Mucosa of stomach (tissue), 1 donor: ENCODE measurements around the gene SYAP1.
"Not testable (repeated sequence)": the region's sequence is repeated elsewhere in the genome, so short reads cannot be mapped to it uniquely, and the experiment has no call there.

Experiments
- H3K27me3 ChIP-seq: one replicate; pipeline ENCODE4 v1.7.0; 2013; ENCODE audit warnings: mild to moderate bottlenecking, low read length; ENCODE audit not compliant: control insufficient read depth, insufficient read depth
- H3K36me3 ChIP-seq: one replicate; pipeline ENCODE4 v1.7.0; 2013; ENCODE audit warnings: low read length; ENCODE audit not compliant: control insufficient read depth, insufficient read depth
- H3K4me1 ChIP-seq: one replicate; pipeline ENCODE4 v1.7.0; 2013; ENCODE audit warnings: mild to moderate bottlenecking, low read length; ENCODE audit not compliant: control insufficient read depth, insufficient read depth
- H3K4me3 ChIP-seq: one replicate; pipeline ENCODE4 v1.7.0; 2013; ENCODE audit warnings: low read length
- H3K9ac ChIP-seq: one replicate; pipeline ENCODE4 v1.7.0; 2013; ENCODE audit warnings: mild to moderate bottlenecking, low read length, moderate library complexity
- H3K9me3 ChIP-seq: one replicate; pipeline ENCODE4 v1.7.0; 2013; ENCODE audit warnings: mild to moderate bottlenecking, low read length, moderate library complexity; ENCODE audit not compliant: control insufficient read depth
- donor health status: Pancreatic carcinoma.

SYAP1 gene

GRCh38 chrX:16765594-16765993 is 46.2 kb downstream of the SYAP1 start:
- no peaks in the 10 kb centered on the region for H3K4me1 ChIP-seq
- no peaks in the 10 kb centered on the region for H3K9me3 ChIP-seq
- H3K27me3 ChIP-seq = no peaks in the 10 kb centered on the region
- H3K4me3 ChIP-seq = no peak overlapping the region
- H3K9ac ChIP-seq = no peak overlapping the region
- no peaks in the 10 kb centered on the region for H3K36me3 ChIP-seq

GRCh38 chrX:16770970-16771482 is 51.6 kb downstream of the SYAP1 start:
- H3K4me3 ChIP-seq = no peak overlapping the region
- no peaks in the 10 kb centered on the region for H3K4me1 ChIP-seq
- H3K27me3 ChIP-seq = no peaks in the 10 kb centered on the region
- no peaks in the 10 kb centered on the region for H3K36me3 ChIP-seq
- H3K9me3 ChIP-seq = no peaks in the 10 kb centered on the region
- H3K9ac ChIP-seq = no peak overlapping the region

- H3K4me1 ChIP-seq = no peaks in the 10 kb centered on the region
- no peaks in the 10 kb centered on the region for H3K27me3 ChIP-seq
- no peaks in the 10 kb centered on the region for H3K9me3 ChIP-seq
- H3K9ac ChIP-seq = no peak overlapping the region
- no peak overlapping the region for H3K4me3 ChIP-seq
- no peaks in the 10 kb centered on the region for H3K36me3 ChIP-seq
Observed at GRCh38 chrX:16771483-16772398, 52.3 kb downstream of the SYAP1 start.

GRCh38 chrX:16772460-16772859 is 53.0 kb downstream of the SYAP1 start:
- Histone ChIP-seq H3K4me3 (no peak overlapping the region), H3K4me1 (no peaks in the 10 kb centered on the region), H3K9ac (no peak overlapping the region), H3K27me3 (no peaks in the 10 kb centered on the region), H3K9me3 (no peaks in the 10 kb centered on the region), H3K36me3 (no peaks in the 10 kb centered on the region)

- H3K4me3 ChIP-seq = no peak overlapping the region
- H3K9me3 ChIP-seq = no peaks in the 10 kb centered on the region
- no peak overlapping the region for H3K9ac ChIP-seq
- no peaks in the 10 kb centered on the region for H3K4me1 ChIP-seq
- H3K36me3 ChIP-seq = no peaks in the 10 kb centered on the region
- H3K27me3 ChIP-seq = no peaks in the 10 kb centered on the region
Observed at GRCh38 chrX:16774746-16775145, 55.3 kb downstream of the SYAP1 start.

GRCh38 chrX:16778545-16778944 is 59.1 kb downstream of the SYAP1 start:
- H3K9me3 ChIP-seq = no peaks in the 10 kb centered on the region
- no peaks in the 10 kb centered on the region for H3K4me1 ChIP-seq
- no peaks in the 10 kb centered on the region for H3K27me3 ChIP-seq
- no peak overlapping the region for H3K4me3 ChIP-seq
- no peak overlapping the region for H3K9ac ChIP-seq
- no peaks in the 10 kb centered on the region for H3K36me3 ChIP-seq

GRCh38 chrX:16778993-16779392 is 59.6 kb downstream of the SYAP1 start:
- Histone ChIP-seq H3K9ac (no peak overlapping the region), H3K36me3 (no peaks in the 10 kb centered on the region), H3K27me3 (no peaks in the 10 kb centered on the region), H3K9me3 (no peaks in the 10 kb centered on the region), H3K4me3 (no peak overlapping the region), H3K4me1 (no peaks in the 10 kb centered on the region)

GRCh38 chrX:16779815-16780214 is 60.4 kb downstream of the SYAP1 start:
- not testable (repeated sequence) for H3K9ac ChIP-seq, H3K4me3 ChIP-seq, H3K9me3 ChIP-seq, H3K4me1 ChIP-seq, H3K36me3 ChIP-seq, H3K27me3 ChIP-seq

- Histone ChIP-seq H3K9ac (no peak overlapping the region), H3K4me1 (no peaks in the 10 kb centered on the region), H3K27me3 (no peaks in the 10 kb centered on the region), H3K4me3 (no peak overlapping the region), H3K36me3 (no peaks in the 10 kb centered on the region), H3K9me3 (no peaks in the 10 kb centered on the region)
Observed at GRCh38 chrX:16783452-16783851, 64.0 kb downstream of the SYAP1 start.

- not testable (repeated sequence) for H3K9ac ChIP-seq, H3K4me1 ChIP-seq, H3K36me3 ChIP-seq, H3K4me3 ChIP-seq, H3K9me3 ChIP-seq, H3K27me3 ChIP-seq
Observed at GRCh38 chrX:16784440-16784839, 65.0 kb downstream of the SYAP1 start.

GRCh38 chrX:16785247-16786138 is 66.1 kb downstream of the SYAP1 start:
- Histone ChIP-seq H3K27me3 (no peaks in the 10 kb centered on the region), H3K9ac (peak overlapping the region; percentile 63), H3K9me3 (no peaks in the 10 kb centered on the region), H3K4me3 (peak overlapping the region; percentile 23), H3K4me1 (no peaks in the 10 kb centered on the region), H3K36me3 (no peaks in the 10 kb centered on the region)
